H1 (cell line): Measurements from ENCODE around the gene ATP6V1G3. TPM values are rescaled to one million over a fixed set of nuclear protein-coding genes. Genes with fewer than 3 reads are reported as not detected.

Experiments used
- KDM1A ChIP-seq: fragments of 200-600, 300-600 bp; sonication (generic); IDR thresholded peaks from 2 replicates; pipeline ENCODE4 v1.7.1; 2016; ENCODE audit warnings: mild to moderate bottlenecking, low read length, borderline replicate concordance
- TEAD4 ChIP-seq: IDR thresholded peaks from 2 replicates; pipeline ENCODE4 v1.6.1; 2012; ENCODE audit warnings: low read depth, low read length, inconsistent platforms, mixed read lengths
- polyA plus RNA-seq, 7 experiments: library from polyadenylated mRNA; depleted of rRNA in 3 of 7; stranded (reverse) in 5 of 7; unstranded in 2 of 7; fragments of >200 nt in 5 of 7; fragments of 200-250 nt in 2 of 7; gene quantifications; 1 replicate in 5 of 7; 2 replicates in 1 of 7; 4 replicates in 1 of 7; pipeline versions ENCODE4 v1.2.1 to v1.2.3, GENCODE V29; 2011 to 2013; ENCODE audit warnings: missing spikeins in 2 of 7, mixed read lengths in 2 of 7
- total RNA-seq: library from RNA; stranded (reverse); fragmentation: NEBNext Ultra II Directional; extraction: Animal tissue kit (Norgen Biotek cat#: 25700); gene quantifications from 2 replicates; pipeline ENCODE4 v1.2.1, GENCODE V29; 2021

The ATP6V1G3 gene
- total and polyA plus RNA-seq, 2 of the 8 experiments (the other 6 are each of a cell fraction or from before 2014, with no cell fraction given), result not detected

DNA sequence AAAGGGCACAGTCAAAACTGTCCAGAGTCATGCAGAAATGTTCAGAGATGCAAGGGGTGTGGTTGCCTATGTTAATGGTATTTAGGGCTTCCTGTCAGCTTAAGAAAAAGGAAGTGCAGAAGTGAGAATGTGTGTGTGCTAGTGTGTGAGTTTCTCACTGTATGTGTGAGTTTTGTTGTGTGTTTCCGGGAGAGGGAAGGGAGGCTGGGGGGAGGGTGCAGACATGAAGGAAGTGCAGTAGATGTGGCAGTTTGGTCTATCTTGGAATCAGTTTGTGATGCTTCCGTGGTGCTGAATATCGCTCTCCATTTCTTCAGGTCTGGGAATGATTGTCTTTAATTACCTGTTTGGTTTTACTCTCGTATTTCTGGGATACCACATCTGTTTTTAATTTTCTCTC lies 16.5 kb upstream of the ATP6V1G3 start (continued):
- TF ChIP-seq KDM1A (no peak), TEAD4 (no peak)
